Vagina (tissue), 2 donors: ENCODE measurements around the gene GJC1. TPM values are rescaled to one million over a fixed set of nuclear protein-coding genes. Genes with fewer than 3 reads are reported as not detected.

Experiments
- DNase-seq, 2 donors: peaks; one replicate each; pipeline ENCODE4 v3.0.0-alpha.2; 2017; ENCODE audit errors: extremely low spot score in 2 of 2
- H3K27ac ChIP-seq: fragments of 200-600 bp; sonication (generic); one replicate; pipeline ENCODE4 v1.5.1; 2019
- H3K27me3 ChIP-seq: fragments of 200-600 bp; sonication (generic); one replicate; pipeline ENCODE4 v1.5.1; 2019
- H3K36me3 ChIP-seq, 2 donors: fragments of 200-600 bp; sonication (generic); one replicate each; pipeline ENCODE4 v1.5.1; 2017 to 2019
- H3K4me1 ChIP-seq: fragments of 200-600 bp; sonication (generic); one replicate; pipeline ENCODE4 v1.5.1; 2019
- H3K4me3 ChIP-seq, 2 donors: fragments of 200-600 bp; sonication (generic); 1 replicate in 1 of 2; 2 replicates in 1 of 2; pipeline ENCODE4 v1.5.1; 2016 to 2019
- H3K9me3 ChIP-seq: fragments of 200-600 bp; sonication (generic); one replicate; pipeline ENCODE4 v1.5.1; 2019
- CTCF ChIP-seq, 3 experiments: fragments of 450-650 bp in 2 of 3; fragments of 200-600 bp in 1 of 3; sonication (generic) in 1 of 3; IDR thresholded peaks; one replicate each; pipeline ENCODE4 v1.5.1; 2017 to 2019; ENCODE audit warnings: antibody characterized with exemption in 3 of 3, mild to moderate bottlenecking in 2 of 3, moderate library complexity in 2 of 3
- POLR2A ChIP-seq, 2 donors: fragments of 450-650 bp; IDR thresholded peaks; one replicate each; pipeline ENCODE4 v1.6.1; 2017; ENCODE audit warnings: antibody characterized with exemption in 2 of 2, mild to moderate bottlenecking in 2 of 2, moderate library complexity in 2 of 2
- POLR2AphosphoS5 ChIP-seq, 2 donors: sonication (generic); formaldehyde crosslinking; IDR thresholded peaks; one replicate each; pipeline ENCODE4 v1.9.0; 2017; ENCODE audit warnings: antibody characterized with exemption in 2 of 2, mild to moderate bottlenecking in 2 of 2, low read depth in 1 of 2; ENCODE audit not compliant: insufficient read depth in 1 of 2
- intact Hi-C: fragments of 100-400 bp; cut with DNase I; formaldehyde crosslinking; loops from one replicate; pipeline ENCODE4 v1.15.1; 2023
- total RNA-seq: library from RNA; depleted of rRNA; stranded (reverse); fragments of >200 nt; gene quantifications from one replicate; pipeline ENCODE4 v1.2.3, GENCODE V29; 2016

The GJC1 gene
- total RNA-seq, 1 donor from 2014 or later: 10.1 TPM

GRCh38 chr17:44774271-44775135 is 55.6 kb downstream of the GJC1 start:
- DNase-seq: no peak
- Histone ChIP-seq H3K36me3 (no peaks in the 10 kb centered on the region), H3K4me1 (peaks cover 18% of the 10 kb centered on the region), H3K9me3 (no peaks in the 10 kb centered on the region), H3K27ac (no peak overlapping the region), H3K27me3 (no peaks in the 10 kb centered on the region), H3K4me3 (peak overlapping the region; percentile 54 to 68)
- intact Hi-C loops: loop anchor here (5.0 kb wide), 2 partner anchors 93 to 248 kb away; no protein-coding TSS in a partner anchor
- TF ChIP-seq POLR2AphosphoS5 (IDR thresholded peaks at IDR 0.05; ENCODE audit: insufficient read depth in 1 of 2, low read depth in 1 of 2) (no peak), CTCF (IDR thresholded peaks at IDR 0.05) (peak; percentile 87 to 96 (median 94)), POLR2A (IDR thresholded peaks at IDR 0.05) (no peak)

- Histone ChIP-seq H3K27ac (no peak overlapping the region), H3K9me3 (no peaks in the 10 kb centered on the region), H3K27me3 (no peaks in the 10 kb centered on the region), H3K36me3 (no peaks in the 10 kb centered on the region), H3K4me3 (no peak overlapping the region), H3K4me1 (peaks cover 13% of the 10 kb centered on the region)
- intact Hi-C loops: no loop called here
- TF ChIP-seq POLR2AphosphoS5 (IDR thresholded peaks at IDR 0.05; ENCODE audit: insufficient read depth in 1 of 2, low read depth in 1 of 2): no peak
- TF ChIP-seq CTCF (IDR thresholded peaks at IDR 0.05): no peak
- TF ChIP-seq POLR2A (IDR thresholded peaks at IDR 0.05): no peak
- DNase-seq: no peak
Observed at GRCh38 chr17:44773140-44773539, 56.9 kb downstream of the GJC1 start.

- TF ChIP-seq CTCF (IDR thresholded peaks at IDR 0.05): no peak
- no peak for TF ChIP-seq POLR2AphosphoS5 (IDR thresholded peaks at IDR 0.05; ENCODE audit: insufficient read depth in 1 of 2, low read depth in 1 of 2)
- TF ChIP-seq POLR2A (IDR thresholded peaks at IDR 0.05): no peak
- Histone ChIP-seq H3K4me3 (no peak overlapping the region), H3K27me3 (no peaks in the 10 kb centered on the region), H3K9me3 (no peaks in the 10 kb centered on the region), H3K36me3 (no peaks in the 10 kb centered on the region), H3K27ac (no peak overlapping the region), H3K4me1 (peaks cover 13% of the 10 kb centered on the region)
- intact Hi-C loops: no loop called here
- no peak for DNase-seq
Observed at GRCh38 chr17:44772308-44773045, 57.6 kb downstream of the GJC1 start.

GRCh38 chr17:44770166-44770925 is 59.7 kb downstream of the GJC1 start:
- no peaks in the 10 kb centered on the region for H3K27me3 ChIP-seq
- no peaks in the 10 kb centered on the region for H3K36me3 ChIP-seq
- no peaks in the 10 kb centered on the region for H3K9me3 ChIP-seq
- intact Hi-C loops: no loop called here
- peaks cover 4% of the 10 kb centered on the region for H3K4me1 ChIP-seq
- no peak overlapping the region for H3K4me3 ChIP-seq
- no peak overlapping the region for H3K27ac ChIP-seq
- DNase-seq: no peak
- TF ChIP-seq CTCF (IDR thresholded peaks at IDR 0.05): no peak
- TF ChIP-seq POLR2AphosphoS5 (IDR thresholded peaks at IDR 0.05; ENCODE audit: insufficient read depth in 1 of 2, low read depth in 1 of 2): no peak
